ENCODE measurements around the gene TUBA8.
"Not testable (repeated sequence)": the region's sequence is repeated elsewhere in the genome, so short reads cannot be mapped to it uniquely, and the experiment has no call there.

Gene TUBA8

DNA sequence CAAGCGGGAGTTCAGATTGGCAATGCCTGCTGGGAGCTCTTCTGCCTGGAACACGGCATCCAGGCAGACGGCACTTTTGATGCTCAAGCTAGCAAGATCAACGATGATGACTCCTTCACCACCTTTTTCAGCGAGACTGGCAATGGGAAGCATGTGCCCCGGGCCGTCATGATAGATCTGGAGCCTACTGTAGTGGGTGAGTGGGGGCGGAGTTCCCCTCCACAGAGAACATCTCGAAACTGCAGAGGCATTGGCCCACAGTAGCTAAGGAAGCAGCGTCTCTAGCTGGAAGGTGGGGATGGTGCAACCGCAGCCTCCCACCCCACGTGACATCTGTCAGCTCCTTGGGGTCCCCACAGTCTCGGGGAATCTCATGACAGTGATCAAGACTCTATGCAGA is 10.9 kb downstream of the TUBA8 start:
- Histone ChIP-seq H3K4me3 (no peak overlapping the region), H3K27ac (no peak overlapping the region)
- DNase-seq (ENCODE audit: low spot score): no peak
- TF ChIP-seq, protein P1, sequence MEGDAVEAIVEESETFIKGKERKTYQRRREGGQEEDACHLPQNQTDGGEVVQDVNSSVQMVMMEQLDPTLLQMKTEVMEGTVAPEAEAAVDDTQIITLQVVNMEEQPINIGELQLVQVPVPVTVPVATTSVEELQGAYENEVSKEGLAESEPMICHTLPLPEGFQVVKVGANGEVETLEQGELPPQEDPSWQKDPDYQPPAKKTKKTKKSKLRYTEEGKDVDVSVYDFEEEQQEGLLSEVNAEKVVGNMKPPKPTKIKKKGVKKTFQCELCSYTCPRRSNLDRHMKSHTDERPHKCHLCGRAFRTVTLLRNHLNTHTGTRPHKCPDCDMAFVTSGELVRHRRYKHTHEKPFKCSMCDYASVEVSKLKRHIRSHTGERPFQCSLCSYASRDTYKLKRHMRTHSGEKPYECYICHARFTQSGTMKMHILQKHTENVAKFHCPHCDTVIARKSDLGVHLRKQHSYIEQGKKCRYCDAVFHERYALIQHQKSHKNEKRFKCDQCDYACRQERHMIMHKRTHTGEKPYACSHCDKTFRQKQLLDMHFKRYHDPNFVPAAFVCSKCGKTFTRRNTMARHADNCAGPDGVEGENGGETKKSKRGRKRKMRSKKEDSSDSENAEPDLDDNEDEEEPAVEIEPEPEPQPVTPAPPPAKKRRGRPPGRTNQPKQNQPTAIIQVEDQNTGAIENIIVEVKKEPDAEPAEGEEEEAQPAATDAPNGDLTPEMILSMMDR (IDR thresholded peaks at IDR 0.05): no peak

DNA sequence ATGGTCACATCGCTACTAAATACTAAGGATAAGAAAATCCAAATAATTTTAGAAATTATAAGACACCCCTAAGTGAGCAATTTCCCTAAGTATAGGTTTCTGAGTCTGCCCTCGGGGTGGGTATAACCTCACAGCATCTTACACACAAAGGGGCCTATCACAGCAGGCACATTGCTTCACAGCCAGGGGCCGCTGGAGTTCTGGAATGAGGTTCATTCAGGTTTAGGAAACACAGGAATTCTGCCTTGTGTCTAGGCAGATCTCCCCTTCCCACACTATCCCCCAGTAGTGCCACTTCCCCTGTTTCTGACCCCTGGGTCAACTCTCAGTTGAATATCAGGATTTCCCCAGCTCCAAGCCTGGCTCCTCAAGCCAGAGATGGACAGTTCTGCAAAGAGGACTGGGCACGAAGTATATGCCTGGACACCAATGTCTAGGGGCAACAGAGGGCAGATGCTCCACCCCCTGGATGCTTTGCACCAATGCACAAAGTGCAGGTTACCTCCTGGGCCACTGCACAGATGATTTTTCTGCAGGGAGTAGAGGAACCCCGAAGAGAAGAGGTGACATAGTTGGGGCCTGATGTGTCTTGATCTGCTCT is 11.4 kb downstream of the TUBA8 start:
- no peak for DNase-seq (ENCODE audit: low spot score)
- Histone ChIP-seq H3K4me3 (no peak overlapping the region), H3K27ac (no peak overlapping the region)
- TF ChIP-seq, protein P1 (IDR thresholded peaks at IDR 0.05): no peak

DNA sequence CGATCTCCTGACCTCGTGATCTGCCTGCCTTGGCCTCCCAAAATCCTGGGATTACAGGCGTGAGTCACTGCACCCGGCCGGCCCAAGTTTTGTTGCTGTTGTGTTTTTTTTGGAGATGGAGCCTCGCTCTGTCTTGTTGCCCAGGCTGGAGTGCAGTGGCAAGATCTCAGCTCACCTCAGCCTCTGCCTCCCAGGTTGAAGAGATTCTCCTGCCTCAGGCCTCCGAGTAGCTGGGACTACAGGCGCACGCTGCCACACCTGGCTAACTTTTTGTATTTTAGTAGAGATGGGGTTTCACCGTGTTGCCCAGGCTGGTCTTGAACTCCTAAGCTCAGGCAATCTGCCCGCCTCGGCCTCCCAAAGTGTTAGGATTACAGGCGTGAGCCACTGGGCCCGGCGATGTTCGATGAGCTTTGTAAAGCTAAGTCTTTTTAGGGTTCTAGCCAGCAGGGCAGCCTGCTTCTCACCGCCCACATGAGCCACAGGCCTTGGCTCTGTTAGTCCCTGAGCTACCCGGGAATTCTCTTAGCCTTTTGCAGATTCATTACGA is 12.9 kb downstream of the TUBA8 start:
- DNase-seq (ENCODE audit: low spot score); H3K4me3 ChIP-seq; H3K27ac ChIP-seq: not testable (repeated sequence)

DNA sequence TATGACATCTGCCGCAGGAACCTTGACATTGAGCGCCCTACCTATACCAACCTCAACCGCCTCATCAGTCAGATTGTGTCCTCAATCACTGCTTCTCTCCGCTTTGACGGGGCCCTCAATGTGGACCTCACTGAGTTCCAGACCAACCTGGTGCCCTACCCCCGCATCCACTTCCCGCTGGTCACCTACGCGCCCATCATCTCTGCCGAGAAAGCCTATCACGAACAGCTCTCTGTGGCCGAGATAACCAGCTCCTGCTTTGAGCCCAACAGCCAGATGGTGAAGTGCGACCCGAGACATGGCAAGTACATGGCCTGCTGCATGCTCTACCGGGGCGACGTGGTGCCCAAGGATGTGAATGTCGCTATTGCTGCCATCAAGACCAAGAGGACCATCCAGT is 16.0 kb downstream of the TUBA8 start:
- Histone ChIP-seq H3K4me3 (no peak overlapping the region), H3K27ac (no peak overlapping the region)
- DNase-seq (ENCODE audit: low spot score): peak; percentile 62
- TF ChIP-seq, protein P1 (IDR thresholded peaks at IDR 0.05): no peak

DNA sequence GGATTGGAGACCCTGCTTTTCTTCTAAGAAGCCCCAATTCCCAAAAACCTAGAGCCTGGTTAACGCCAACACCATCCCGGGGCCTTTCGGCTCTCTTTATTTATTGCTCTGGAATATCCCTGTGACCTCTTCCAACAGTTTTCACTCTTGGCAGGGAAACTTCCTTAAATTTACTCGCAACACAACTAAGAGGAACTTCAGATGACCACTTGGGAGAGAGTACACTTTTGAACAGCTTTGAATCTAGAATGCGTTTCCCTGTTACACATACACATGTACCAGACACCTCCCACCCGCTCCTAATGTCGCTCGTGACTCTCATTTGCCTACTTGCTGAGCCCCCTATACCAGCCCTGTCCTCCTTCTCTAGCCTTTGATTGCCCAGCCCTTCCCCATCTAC is 19.4 kb downstream of the TUBA8 start:
- TF ChIP-seq, protein P1 (IDR thresholded peaks at IDR 0.05): no peak
- no peak overlapping the region for H3K4me3 ChIP-seq
- no peak for DNase-seq (ENCODE audit: low spot score)
- H3K27ac ChIP-seq: no peak overlapping the region

DNA sequence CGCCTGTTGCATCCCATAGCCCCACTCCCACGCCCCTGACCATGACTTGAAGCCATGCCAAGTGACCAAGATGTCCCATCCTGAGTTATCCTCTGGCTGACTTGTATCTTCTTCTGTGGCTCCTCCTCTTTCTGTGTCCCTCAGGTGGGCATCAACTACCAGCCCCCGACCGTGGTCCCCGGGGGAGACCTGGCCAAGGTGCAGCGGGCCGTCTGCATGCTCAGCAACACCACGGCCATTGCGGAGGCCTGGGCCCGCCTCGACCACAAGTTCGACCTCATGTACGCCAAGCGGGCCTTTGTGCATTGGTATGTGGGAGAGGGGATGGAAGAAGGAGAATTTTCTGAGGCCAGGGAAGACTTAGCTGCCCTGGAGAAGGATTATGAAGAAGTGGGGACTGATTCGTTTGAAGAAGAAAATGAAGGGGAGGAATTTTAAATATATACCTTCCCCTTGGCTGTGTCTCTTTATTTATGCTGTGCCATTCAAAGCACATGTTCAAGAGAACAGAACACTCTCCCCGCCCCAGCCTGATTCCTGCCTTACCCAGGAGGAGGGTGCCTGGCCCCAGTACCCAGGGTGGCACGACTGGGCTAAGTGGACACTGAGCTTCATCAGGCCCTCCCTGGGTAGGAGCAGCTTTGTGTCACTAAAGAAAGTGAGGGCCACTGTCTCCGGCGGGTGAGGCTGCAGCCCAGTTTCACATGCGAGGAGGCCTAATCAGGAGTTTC is 20.3 kb downstream of the TUBA8 start:
- Histone ChIP-seq H3K4me3 (no peak overlapping the region), H3K27ac (no peak overlapping the region)
- DNase-seq (ENCODE audit: low spot score): no peak
- TF ChIP-seq, protein P1 (IDR thresholded peaks at IDR 0.05): no peak

DNA sequence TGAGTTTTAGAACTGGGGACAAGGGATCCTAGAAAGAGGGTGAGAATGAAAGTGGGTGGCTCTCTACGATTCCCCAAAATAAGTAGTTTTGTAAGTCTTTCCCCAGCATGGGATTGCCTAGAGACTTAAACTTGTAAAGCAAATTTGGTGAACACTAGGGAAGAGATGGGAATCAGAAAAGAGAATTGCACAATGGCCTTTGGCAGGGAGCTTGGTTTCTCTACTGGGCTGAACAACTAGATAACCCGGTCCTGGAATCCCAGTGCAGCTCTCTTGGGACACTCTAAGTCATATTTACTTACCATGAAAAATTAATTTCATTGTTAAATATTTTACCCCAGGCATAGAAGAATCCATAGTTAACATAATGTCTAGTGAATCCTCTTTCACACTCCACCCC is 22.8 kb downstream of the TUBA8 start:
- DNase-seq (ENCODE audit: low spot score): no peak
- no peak overlapping the region for H3K4me3 ChIP-seq
- H3K27ac ChIP-seq: peak overlapping the region in 1 of 2 donors; percentile 60
- TF ChIP-seq, protein P1 (IDR thresholded peaks at IDR 0.05): no peak

Measured in coronary artery (tissue), 2 donors.